DMS 273 (cell line): ENCODE data around the gene DBP.
"Not testable (repeated sequence)": the region's sequence is repeated elsewhere in the genome, so short reads cannot be mapped to it uniquely, and the experiment has no call there.

Experiments
- DNase-seq: peaks from one replicate; lab custom pipeline; 2025; ENCODE audit not compliant: unreplicated experiment; lab: John Stamatoyannopoulos, UW

Gene DBP

DNA sequence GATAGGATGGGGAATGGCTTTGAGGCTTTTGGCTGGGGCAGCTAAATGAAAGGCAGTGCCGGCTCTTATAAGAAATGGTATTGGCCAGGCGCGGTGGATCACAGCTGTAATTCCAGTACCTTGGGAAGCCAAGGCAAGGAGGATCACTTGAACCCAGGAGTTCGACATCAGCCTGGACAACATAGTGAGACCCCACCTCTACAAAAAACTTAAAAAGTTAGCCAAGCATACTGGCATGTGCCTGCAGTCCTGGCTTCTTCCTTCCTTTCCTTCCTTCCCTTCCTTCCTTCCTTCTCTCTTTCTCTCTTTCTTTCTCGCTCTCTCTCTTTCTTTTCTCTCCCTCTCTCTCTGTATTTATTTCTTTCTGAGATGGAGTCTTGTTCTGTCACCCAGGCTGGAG lies 5.7 kb upstream of the DBP start:
- DNase-seq: no peak

GRCh38 chr19:48641850-48642249 lies 4.7 kb upstream of the DBP start:
- no peak for DNase-seq

DNA sequence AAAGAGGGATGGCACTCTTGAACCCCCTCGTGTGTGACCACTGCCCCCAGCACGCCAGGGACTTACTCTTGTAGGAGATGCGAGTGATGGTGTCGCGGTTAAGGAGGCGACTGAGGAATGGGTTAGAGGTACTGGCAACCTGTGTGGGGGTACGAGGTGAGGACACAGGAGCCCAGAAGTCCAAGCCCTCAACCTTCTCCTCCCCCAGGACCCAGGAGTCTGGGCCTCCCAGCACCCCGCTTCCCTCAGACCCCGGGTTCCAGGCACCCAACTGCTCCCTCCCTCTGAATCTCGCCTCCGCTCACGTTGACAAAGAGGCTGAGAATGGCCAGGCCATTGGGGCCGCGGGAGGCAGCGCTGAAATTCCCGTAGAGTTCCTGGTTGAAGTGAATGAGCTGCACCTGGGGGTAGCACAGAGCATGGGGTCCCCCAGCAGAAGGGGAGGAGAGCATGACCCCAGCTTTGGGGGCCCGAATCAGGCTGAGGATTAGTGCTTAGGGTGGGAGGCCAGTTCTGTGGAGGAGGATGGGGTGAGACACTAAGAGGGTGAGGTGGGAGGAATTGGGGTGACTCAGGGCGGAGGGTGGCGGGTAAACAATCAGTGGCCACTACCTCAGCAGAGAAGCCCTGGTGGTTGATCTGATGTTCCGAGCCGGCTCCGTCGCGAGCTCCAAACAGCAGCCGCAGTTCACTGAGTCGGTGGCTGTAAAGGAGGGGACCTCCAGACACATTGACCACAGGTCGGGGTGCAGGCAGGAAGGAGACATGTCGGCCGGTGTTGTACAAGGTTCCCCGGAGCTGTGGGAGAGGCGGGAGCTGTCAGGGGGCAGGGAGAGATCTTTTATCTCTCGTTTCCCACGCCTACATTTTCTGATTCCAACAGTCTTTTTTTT lies 2.5 kb upstream of the DBP start:
- DNase-seq: no peak

DNA sequence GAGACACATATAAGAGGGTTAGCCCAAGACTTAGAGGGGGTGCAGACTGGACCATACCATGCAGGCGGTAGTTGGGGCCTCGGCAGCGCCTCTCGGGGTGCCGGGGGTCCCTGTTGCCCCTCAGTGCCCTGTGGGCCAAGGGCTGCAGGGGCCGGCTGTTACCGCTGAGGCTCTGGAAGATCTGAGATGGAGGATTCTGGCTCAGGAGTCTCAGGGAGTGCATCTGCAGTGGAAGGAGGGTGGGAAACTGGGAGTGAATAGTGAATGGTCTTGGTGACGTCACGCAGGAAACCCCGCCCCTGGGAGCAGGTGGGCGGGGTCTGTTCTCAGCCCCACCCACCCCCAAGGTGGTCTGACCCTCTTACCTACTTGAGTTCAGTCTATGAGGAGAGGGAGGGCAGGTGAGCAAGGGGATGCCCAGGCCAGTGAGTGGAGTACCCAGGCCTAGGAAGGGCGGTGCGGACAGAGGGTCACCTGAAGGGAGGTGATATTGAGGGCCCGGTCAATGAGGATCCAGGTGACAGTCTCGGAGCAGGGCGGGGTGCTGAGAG lies 1.7 kb upstream of the DBP start:
- peak; percentile 34 for DNase-seq

- peak; percentile 97 for DNase-seq
These were observed 1.0 kb upstream of the DBP start for GRCh38 chr19:48637948-48638830.

DNA sequence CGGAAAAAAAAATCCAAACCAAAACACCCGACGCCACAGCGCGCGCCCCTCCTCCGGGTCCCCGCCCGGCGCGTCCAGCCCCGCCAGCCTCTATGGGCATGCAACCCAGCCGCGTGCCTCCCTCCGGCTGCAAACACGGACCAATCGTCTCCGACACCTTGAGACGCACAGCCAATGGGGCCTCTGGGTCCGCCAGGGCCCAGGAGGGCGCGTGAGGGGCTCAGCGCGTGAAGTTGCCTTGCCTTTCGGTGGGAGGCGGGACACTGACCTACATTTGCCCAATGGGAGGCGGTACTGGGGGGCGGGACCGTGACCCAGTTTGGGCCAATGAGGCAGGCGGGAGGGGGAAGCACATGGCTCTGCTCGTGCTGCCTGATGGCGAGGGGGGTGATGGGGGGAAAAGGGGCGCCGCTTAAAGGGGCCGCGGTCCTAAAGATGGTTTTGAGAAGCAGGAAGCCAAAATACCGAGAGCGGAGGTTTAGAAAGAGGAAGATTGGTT lies 319 bp upstream of the DBP start:
- DNase-seq: peak; percentile 100

DNA sequence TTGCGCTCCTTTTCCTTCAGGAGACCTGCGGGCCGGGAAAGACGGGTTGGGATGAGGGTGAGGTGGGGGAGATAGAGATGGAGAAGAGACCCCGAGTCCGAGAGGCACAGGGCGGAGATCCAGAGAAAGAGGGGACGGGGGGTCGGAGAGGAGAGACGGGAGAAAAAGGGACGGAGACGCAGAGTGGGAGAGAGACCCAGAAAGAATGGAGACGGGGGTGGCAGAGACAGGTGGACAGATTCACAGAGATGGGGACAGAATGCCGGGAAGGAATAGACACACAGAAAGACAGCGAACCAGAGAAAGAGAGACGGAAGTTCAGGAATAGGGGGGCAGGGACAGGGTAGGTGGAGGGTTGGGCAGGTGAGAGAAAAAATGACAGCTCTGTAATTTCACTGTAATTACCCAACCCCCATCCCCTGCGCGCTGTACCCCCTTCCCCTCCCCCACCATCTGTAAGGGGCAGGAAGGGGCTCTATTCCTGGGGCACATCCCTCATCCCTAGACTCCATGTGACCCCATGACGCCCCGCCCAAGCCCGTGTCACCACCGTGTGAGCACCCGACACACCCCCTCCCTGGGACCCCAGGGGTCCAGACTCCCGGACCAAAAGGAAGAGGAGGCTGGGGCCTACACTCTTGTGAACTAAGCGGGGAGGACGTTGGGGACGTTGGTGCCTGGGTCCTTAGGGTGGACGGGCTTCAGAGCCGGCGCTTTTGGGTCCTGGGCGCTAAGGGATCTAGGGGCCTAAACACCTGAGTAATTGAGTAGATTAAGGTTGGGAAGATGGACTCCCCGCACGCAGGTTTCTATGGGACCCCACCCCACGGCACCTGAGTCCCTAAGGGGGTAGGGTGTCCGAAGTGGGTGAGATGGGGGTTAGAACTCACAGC lies 967 bp downstream of the DBP start:
- DNase-seq: peak; percentile 71

GRCh38 chr19:48635263-48635965 lies 1.8 kb downstream of the DBP start:
- peak; percentile 88 for DNase-seq

DNA sequence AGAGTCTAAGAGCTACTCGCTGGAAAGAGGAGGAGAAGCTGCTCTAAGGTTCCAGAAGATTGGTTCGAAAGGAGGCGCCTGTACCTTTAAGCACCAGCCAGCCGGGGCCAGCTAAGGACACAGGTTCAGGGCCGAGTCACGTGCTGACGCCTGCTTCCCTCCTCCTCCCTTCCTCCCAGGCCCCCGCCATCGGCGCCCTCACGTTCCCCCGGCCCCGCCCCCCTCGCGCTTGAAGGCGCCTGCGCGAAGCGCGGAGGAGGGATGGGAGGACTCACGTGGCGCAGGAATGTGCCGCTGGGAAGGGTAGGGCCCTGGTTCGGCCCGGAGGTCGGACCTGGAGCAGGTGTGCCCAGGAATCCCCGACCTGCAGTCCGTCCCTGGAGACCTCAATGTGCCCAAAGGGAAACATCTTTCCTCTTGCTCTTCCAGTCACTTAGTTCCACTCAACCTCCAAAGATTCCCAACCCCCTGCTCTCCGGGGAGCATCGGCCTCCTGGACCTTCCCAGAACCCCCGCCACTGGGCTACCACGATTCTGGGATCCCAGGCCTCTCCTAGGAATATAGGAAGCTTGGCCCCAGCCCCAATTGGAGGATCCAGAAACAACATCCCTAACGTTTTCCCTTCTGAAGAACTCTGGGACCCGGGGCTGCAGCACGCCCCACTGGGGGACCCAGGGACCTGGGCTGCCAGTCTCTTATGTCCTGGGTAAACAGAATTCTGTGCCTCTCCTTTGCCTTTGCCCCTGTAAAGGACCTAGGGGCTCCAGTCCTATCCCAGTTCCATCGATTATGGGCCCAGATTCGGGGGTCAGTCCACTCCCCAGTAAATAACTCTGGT lies 2.5 kb downstream of the DBP start:
- peak; percentile 99 for DNase-seq

DNA sequence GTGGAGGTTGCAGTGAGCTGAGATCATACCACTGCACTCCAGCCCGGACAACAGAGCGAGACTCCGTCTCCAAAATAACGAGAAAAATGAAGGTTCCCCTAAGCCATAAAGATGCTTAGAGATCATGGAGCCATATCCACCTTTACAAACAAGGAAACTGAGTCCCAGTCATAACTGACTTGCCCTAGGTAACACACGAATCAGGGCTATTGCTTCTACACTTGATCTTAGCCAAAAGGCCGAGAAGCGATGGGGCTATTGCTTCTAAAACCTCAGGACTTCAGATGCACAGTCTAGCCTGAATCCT lies 3.2 kb downstream of the DBP start:
- no peak for DNase-seq

DNA sequence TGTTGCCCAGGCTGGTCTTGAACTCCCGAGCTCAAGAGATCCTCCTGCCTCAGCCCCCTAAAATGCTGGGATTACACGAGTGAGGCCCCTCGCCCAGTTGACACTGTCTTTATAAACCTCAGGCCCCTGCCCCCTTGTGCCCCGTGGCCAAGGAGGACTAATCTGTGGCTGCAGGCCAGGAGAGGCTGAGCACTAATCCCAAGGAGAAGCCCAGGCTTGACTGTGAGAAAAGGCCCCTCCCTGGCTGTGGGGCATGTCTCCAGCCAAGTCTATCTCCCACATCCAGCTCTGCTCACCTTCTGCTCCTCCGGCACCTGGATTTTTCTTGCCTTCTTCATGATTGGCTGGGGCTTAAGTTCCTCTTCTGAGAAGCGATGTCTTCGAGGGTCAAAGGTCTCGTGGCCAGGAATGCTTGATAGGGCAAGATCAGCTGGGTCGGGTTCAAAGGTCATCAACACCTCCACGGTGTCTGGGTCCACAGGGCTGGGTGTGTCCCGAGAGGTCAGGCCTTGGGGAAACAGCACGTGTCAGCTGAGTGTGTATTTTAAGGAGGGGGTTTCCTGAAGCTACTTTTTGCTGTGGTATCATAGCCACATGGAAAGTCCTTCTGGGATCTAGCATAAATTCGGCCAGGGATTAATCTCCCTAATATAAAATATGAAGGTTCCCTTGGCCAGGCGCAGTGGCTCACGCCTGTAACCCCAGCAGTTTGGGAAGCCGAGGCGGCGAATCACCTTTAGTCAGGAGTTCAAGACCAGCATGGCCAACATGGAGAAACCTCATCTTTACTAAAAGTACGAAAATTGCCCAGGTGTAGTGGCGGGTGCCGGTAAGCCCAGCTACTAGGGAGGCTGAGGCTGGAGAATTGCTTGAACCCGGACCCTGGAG lies 3.8 kb downstream of the DBP start:
- DNase-seq: peak; percentile 36

DNA sequence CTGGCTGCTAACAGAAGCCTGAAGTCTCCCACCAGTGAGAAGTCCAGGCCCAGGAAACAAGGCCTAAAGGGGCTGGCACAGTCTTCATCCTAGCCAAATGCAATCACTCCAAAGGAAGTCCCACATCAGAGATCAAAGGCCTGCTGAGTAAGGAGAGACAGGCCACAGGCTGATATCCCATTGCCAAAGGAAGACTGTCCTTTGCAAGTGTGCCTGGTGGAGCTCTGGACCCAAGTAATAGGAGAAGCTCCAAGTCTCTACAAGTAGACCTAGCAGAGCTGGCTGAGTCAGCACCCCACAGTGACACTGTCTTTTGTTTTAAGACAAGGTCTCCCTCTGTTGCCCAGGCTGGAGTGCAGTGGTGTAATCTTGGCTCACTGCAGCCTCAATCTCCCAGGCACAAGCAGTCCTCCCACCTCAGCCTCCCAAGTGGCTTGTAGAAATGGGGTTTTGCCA lies 4.5 kb downstream of the DBP start:
- DNase-seq: no peak

DNA sequence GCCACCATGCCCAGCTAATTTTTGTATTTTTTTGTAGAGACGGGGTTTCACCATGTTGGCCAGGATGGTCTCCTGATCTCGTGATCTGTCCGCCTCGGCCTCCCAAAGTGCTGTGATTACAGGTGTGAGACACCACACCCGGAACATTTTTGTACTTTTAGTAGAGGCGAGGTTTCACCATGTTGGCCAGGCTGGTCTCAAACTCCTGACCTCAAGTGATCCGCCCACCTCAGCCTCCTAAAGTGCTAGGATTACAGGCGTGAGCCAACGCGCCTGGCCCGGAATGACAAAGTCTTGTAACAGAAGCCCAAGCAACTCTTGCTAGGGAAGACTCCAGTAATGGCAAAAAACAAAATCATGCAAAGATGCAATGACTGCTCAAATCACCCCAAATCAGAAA lies 4.9 kb downstream of the DBP start:
- not testable (repeated sequence) for DNase-seq

- DNase-seq: peak; percentile 58
These were observed 6.0 kb downstream of the DBP start for GRCh38 chr19:48631225-48631624.

GRCh38 chr19:48630296-48631063 lies 6.7 kb downstream of the DBP start:
- DNase-seq: peak; percentile 60

DNA sequence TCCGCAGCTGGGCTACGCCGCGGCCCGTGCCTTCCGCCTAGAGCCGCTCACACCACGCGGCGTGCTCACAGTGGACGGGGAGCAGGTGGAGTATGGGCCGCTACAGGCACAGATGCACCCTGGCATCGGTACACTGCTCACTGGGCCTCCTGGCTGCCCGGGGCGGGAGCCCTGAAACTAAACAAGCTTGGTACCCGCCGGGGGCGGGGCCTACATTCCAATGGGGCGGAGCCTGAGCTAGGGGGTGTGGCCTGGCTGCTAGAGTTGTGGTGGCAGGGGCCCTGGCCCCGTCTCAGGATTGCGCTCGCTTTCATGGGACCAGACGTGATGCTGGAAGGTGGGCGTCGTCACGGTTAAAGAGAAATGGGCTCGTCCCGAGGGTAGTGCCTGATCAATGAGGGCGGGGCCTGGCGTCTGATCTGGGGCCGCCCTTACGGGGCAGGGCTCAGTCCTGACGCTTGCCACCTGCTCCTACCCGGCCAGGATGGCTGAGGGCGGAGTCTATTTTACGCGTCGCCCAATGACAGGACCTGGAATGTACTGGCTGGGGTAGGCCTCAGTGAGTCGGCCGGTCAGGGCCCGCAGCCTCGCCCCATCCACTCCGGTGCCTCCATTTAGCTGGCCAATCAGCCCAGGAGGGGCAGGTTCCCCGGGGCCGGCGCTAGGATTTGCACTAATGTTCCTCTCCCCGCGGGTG lies 7.4 kb downstream of the DBP start:
- peak; percentile 58 for DNase-seq

GRCh38 chr19:48629297-48629598 lies 7.9 kb downstream of the DBP start:
- DNase-seq: no peak
